Stimulated activated CD8-positive, alpha-beta memory T cell treated with anti-CD3 and anti-CD28 coated beads, Interleukin-15, amount 100 ng/mL, for 1 hour (primary cell): ENCODE data around the gene CDR2.
"Not testable (repeated sequence)": the region's sequence is repeated elsewhere in the genome, so short reads cannot be mapped to it uniquely, and the experiment has no call there.

ENCODE experiments used
- DNase-seq: peaks from one replicate; pipeline ENCODE4 v3.0.0-alpha.2; 2020; ENCODE audit warnings: low read depth

Gene CDR2

GRCh38 chr16:22374311-22375116 is at the start of gene CDR2:
Gene CDR2 (minus strand): TSS chr16:22374619. CDS start chr16:22374309, 310 bp downstream.
- peak; percentile 91 for DNase-seq

DNA sequence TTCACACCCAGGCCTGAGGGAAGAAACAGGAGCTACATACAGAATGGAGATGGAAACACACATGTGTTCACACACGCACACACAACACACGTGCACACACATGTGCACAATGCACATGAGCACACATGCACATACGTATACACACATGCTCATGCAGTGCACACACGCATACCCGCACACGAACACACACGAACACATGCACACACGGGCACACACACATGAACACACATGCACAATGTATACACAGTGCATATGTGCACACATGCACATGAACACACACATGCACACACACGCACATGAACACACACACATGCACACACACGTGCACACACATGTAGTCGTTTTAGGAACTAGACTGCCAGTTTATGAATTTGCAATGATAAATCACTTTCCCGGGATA is 49.3 kb upstream of the CDR2 start:
- no peak for DNase-seq

DNA sequence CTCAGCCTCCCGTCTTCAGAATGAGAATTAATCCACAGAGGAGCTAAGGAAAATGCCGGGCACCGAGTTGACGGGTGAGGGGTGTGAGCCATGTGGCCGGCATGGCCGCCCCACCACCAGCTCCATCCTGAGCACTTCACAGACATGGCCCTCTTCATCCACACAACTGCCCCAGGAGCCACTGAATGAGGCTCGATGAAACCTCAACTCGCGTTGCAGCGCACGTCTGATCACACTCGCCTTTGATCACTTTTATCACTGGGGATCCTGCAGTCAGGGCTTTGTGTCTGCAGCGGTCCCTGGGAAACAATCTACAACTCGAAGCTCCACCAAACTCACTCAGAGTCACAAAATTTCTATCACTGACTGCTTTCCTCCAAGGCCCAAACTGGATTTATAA is 46.7 kb upstream of the CDR2 start:
- no peak for DNase-seq

DNA sequence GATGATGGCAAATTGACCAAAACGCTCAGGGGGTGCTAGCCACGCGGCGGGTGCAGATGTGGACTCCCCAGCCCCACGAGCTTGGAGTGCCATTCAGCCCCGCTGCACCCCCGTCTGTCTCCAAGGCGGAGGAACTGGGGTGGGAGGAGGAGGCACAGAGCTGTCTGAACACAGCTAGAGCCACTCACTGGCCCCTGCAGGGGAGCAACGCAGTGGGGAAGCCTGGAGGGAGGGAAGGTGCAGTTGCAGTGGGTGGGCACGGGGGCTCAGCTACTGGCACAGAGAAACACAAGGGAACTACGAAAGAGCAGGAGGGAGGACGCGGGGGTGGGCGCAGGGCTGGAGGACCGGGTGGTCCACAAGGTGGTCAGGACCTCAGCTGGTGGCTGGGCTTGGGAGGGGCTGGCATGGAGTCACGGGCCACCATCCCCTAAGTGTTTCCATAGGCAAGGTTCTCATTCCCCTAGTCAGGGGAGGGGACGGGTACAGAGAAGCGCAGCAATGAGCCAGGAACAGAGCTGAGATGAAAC is 46.3 kb upstream of the CDR2 start:
- no peak for DNase-seq

DNA sequence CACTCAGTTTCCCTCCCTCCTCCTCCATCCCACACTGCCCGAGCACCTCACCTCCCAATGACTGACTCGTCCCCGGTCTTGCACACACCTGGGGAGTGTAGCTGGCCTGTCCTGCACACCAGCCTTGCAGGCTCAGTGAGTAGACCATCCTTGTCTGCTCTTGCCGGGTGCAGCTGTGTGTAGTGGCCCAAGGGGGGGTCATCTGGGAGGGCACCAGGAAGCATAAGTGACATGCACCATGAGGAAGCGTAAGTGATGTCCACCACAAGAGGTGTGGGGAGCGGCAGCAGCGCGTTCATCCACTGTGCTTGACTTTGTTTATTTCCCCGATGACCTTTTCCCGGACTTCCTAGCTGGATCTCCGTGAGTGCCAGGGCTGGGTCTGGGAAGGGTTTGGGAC is 45.5 kb upstream of the CDR2 start:
- no peak for DNase-seq

DNA sequence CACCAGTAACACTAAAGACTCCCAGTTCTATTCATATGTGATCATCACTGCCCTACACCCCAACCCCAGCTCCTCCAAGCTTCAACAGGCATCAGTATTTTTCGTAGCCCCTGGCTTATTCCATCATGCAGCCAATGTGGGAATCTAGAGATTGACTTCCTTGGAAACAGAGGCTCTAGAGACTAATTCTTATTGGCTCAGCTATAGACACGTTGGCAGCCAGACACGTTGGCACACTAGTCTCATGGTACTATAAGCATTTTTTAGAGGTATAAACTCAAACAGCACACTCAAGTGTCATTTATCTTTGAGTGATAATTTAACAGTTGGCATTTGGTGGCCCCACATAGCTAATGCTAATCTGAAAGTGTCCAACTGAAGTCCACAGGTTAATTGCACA is 44.4 kb upstream of the CDR2 start:
- no peak for DNase-seq

DNA sequence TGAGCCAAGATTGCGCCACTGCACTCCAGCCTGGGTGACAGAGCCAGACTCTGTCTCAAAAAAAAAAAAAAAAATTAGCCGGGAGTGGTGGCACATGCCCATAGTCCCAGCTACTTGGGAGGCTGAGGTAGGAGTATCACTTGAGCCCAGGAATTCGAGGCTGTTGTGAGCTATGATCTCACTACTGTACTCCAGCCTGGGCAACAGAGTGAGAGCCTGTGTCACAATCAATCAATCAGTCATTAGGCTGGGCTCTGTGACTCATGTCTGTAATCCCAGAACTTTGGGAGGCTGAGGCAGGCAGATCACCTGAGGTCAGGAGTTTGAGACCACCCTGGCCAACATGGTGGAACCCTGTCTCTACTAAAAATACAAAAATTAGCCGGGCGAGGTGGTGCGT is 43.4 kb upstream of the CDR2 start:
- DNase-seq: not testable (repeated sequence)

GRCh38 chr16:22417019-22417418 is 42.6 kb upstream of the CDR2 start:
- DNase-seq: no peak

DNA sequence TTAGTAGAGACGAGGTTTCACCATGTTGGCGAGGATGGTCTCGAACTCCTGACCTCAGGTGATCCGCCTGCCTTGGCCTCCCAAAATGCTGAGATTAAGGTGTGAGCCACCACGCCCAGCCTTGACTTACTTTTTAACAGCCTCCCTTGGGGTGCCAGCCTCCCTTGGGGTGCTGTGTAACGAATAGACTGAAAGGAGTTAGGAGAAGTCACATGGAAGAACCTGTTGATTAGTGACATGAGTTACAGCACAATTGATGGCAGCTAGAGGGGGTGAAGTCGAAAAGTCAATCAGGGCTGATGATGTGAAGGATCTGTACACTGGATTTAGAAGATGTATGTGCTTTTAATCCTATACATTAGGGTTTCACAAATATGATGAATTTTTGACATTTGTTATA is 39.4 kb upstream of the CDR2 start:
- DNase-seq: no peak

DNA sequence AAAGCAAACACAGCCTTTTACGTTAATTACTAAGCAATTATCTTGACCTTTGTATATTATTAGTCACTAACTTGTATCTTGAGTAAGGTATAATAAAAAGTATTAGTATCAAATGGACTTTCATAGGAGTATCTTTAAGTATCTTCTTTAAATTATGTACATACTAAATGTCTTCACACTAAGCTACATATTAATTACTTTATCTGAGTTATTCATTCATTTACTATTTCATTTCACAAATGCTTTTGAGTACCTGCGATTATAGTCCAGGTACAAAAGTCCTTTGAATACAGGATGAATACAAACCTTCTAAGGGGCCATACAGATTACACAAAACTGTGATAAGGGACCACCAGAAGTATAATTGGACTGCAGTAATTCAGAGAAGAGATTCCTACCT is 33.1 kb upstream of the CDR2 start:
- DNase-seq: no peak

- no peak for DNase-seq
Measured at GRCh38 chr16:22402191-22402590, 27.8 kb upstream of the CDR2 start.

DNA sequence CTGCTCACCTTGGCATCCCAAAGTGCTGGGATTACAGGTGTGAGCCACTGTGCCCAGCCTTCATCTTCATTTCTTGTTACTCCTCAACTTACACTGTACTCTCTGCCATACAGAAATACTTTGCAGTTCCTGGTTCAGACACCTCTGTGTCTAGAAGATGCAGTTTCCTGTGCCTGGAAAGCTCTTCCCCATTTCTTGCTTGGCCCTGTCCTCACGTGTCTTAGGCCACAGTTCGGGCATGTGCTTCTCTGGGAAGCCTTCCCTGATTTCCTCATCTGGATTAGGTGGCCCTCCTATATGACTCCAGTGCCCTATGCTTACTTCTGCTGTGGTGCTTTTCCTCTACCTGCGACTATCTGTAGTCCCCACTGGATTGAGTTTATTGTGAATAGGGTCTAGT is 26.5 kb upstream of the CDR2 start:
- no peak for DNase-seq

GRCh38 chr16:22397931-22398330 is 23.5 kb upstream of the CDR2 start:
- DNase-seq: no peak

DNA sequence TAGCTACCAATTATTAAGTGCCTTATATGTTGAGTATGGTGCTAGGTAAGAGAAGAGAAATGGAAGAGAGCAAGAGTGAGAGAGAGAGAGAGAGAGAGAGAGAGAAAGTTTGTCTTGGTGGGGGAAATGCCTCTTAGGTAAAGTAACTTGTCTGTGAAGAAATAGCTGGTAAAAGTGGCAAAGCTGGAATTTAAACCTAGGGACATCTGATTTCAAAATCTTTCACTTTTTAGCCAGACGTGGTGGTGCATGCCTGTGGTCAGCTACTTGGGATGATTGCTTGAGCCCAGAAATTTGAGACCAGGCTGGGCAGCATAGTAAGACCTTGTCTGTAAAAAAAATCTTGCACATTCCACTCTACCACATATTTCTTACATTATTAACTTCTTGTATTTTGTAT is 23.0 kb upstream of the CDR2 start:
- no peak for DNase-seq

DNA sequence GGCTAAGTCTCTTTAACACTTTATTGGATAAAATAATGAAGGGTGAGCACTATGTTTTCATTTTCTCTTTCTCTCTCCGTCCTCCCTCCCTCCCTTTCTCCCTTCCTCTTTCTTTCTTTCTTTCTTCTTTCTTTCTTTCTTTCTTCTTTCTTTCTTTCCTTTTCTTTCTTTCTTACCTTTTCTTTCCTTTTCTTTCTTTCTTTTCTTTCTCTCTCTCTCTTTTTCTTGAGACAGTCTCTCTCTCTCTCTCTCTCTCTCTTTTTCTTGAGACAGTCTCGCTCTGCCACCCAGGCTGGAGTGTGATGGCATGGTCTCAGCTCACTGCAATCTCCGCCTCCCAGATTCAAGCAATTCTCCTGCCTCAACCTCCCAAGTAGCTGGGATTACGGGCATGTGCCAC is 21.5 kb upstream of the CDR2 start:
- no peak for DNase-seq

DNA sequence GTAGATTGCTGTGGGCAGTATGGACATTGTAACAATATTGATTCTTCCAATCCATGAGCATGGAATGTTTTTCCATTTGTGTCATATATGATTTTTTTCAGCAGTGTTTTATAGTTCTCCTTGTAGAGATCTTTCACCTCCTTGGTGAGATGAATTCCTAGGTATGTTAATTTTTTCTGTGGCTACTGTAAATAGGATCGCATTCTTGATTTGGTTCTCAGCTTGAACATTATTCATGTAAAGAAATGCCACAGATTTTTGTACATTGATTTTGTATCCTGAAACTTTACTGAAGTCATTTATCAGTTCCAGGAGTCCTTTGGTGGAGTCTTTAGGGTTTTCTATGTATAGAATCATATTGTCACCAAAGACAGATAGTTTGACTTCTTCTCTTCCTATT is 19.7 kb upstream of the CDR2 start:
- no peak for DNase-seq

GRCh38 chr16:22388101-22388644 is 13.8 kb upstream of the CDR2 start:
- DNase-seq: no peak

- no peak for DNase-seq
Measured at GRCh38 chr16:22386976-22387375, 12.6 kb upstream of the CDR2 start.

- DNase-seq: no peak
Measured at GRCh38 chr16:22385196-22385595, 10.8 kb upstream of the CDR2 start.

DNA sequence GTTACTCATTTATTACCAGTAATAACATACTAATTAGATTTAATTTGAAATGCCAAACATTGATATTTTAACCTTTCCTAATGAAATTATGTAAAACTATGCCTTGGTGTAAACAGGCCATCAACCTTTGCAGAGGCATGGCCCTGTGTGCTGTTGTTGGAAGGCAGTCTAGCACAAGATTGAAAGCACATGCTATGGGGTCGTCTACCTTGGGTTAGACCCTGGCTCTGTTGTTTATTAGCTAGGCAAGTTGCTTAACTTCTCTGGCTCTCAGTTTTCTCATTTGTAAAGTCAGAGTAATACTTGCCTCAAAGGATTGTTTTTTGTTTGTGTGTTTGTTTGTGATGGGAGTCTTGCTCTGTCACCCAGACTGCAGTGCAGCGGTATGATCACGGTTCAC is 9.4 kb upstream of the CDR2 start:
- no peak for DNase-seq

- no peak for DNase-seq
Measured at GRCh38 chr16:22381392-22381791, 7.0 kb upstream of the CDR2 start.

GRCh38 chr16:22380529-22380928 is 6.1 kb upstream of the CDR2 start:
- no peak for DNase-seq

DNA sequence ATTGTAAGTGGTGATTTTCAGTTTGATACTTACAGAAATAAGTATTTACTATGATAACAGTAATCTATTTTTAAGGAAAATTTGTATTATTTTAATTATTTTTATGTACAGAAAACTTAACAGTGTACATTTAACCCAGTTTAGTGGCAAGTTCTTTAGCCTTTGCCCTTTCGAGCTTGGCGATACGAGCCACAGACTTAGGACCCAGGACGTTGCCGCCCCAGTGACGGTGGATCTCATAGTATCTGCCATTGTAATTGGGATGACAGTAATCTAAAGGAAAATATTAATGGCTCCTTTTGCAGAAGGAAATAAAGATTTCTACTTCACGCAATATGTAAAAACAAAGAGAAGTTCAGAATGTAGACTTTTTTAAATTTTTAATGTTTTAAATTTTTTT is 5.2 kb upstream of the CDR2 start:
- DNase-seq: no peak
